Measurements from ENCODE around the gene PHAF1. TPM values are rescaled to one million over a fixed set of nuclear protein-coding genes. Genes with fewer than 3 reads are reported as not detected.

The PHAF1 gene
- total and polyA plus RNA-seq, 2 of the 13 experiments (the other 11 are each of a cell fraction or from before 2014, with no cell fraction given) = 48.3 to 174 TPM

GRCh38 chr16:67173808-67174705 is 64.3 kb downstream of the PHAF1 start (continued):
- TF ChIP-seq, protein P1, sequence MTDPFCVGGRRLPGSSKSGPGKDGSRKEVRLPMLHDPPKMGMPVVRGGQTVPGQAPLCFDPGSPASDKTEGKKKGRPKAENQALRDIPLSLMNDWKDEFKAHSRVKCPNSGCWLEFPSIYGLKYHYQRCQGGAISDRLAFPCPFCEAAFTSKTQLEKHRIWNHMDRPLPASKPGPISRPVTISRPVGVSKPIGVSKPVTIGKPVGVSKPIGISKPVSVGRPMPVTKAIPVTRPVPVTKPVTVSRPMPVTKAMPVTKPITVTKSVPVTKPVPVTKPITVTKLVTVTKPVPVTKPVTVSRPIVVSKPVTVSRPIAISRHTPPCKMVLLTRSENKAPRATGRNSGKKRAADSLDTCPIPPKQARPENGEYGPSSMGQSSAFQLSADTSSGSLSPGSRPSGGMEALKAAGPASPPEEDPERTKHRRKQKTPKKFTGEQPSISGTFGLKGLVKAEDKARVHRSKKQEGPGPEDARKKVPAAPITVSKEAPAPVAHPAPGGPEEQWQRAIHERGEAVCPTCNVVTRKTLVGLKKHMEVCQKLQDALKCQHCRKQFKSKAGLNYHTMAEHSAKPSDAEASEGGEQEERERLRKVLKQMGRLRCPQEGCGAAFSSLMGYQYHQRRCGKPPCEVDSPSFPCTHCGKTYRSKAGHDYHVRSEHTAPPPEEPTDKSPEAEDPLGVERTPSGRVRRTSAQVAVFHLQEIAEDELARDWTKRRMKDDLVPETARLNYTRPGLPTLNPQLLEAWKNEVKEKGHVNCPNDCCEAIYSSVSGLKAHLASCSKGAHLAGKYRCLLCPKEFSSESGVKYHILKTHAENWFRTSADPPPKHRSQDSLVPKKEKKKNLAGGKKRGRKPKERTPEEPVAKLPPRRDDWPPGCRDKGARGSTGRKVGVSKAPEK (CRISPR knock-in tag; IDR thresholded peaks at IDR 0.05; ENCODE audit: borderline replicate concordance) = peak; percentile 91; the same call in 1 of the 2 replicates
- TF ChIP-seq ZMYM2 (CRISPR knock-in tag; IDR thresholded peaks at IDR 0.05) (peak; percentile 52; the same call in 1 of the 2 replicates), GLI4 (CRISPR knock-in tag; IDR thresholded peaks at IDR 0.05; ENCODE audit: borderline replicate concordance) (peak; percentile 83; the same call in 1 of the 2 replicates), KLF15 (CRISPR knock-in tag; IDR thresholded peaks at IDR 0.05; ENCODE audit: borderline replicate concordance) (no peak), CSRNP1 (CRISPR knock-in tag; IDR thresholded peaks at IDR 0.05) (peak; percentile 88; the same call in 1 of the 2 replicates), FOXK1 (CRISPR knock-in tag; IDR thresholded peaks at IDR 0.05; ENCODE audit: borderline replicate concordance, low read depth) (peak; percentile 58; the same call in 1 of the 2 replicates), EED (CRISPR knock-in tag; IDR thresholded peaks at IDR 0.05) (0 out of 2 replicates have a peak, but pooled peaks have one; percentile 50), ZNF562 (CRISPR knock-in tag; IDR thresholded peaks at IDR 0.05; ENCODE audit: borderline replicate concordance) (no peak), KMT2B (CRISPR knock-in tag; IDR thresholded peaks at IDR 0.05) (peak; percentile 90), ZBTB14 (CRISPR knock-in tag; IDR thresholded peaks at IDR 0.05) (peak; percentile 44; the same call in 1 of the 2 replicates), CTCF (CRISPR knock-in tag; IDR thresholded peaks at IDR 0.05) (peak; percentile 85), PATZ1 (CRISPR knock-in tag; IDR thresholded peaks at IDR 0.05) (0 out of 2 replicates have a peak, but pooled peaks have one; percentile 36), ZNF776 (CRISPR knock-in tag; IDR thresholded peaks at IDR 0.05) (peak; percentile 92), MIXL1 (CRISPR knock-in tag; IDR thresholded peaks at IDR 0.05) (peak; percentile 87)
- TF ChIP-seq, protein P2, sequence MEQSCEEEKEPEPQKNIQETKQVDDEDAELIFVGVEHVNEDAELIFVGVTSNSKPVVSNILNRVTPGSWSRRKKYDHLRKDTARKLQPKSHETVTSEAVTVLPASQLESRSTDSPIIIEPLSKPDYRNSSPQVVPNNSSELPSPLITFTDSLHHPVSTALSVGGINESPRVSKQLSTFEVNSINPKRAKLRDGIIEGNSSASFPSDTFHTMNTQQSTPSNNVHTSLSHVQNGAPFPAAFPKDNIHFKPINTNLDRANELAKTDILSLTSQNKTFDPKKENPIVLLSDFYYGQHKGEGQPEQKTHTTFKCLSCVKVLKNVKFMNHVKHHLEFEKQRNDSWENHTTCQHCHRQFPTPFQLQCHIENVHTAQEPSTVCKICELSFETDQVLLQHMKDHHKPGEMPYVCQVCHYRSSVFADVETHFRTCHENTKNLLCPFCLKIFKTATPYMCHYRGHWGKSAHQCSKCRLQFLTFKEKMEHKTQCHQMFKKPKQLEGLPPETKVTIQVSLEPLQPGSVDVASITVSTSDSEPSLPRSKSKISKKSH (CRISPR knock-in tag; IDR thresholded peaks at IDR 0.05; ENCODE audit: borderline replicate concordance) = peak; percentile 97

Measured in HepG2 (cell line).